AG04450 (cell line): Measurements from ENCODE around the gene RNF4. TPM values are rescaled to one million over a fixed set of nuclear protein-coding genes. Genes with fewer than 3 reads are reported as not detected.
"Not testable (repeated sequence)": the region's sequence is repeated elsewhere in the genome, so short reads cannot be mapped to it uniquely, and the experiment has no call there.

ENCODE experiments used
- CTCF ChIA-PET: fragments of 300-600, 350-600 bp; formaldehyde crosslinking; extraction: SDS; loops from one replicate; lab custom pipeline; 2022; ENCODE audit warnings: antibody characterized with exemption, inconsistent platforms; lab: Charles Lee
- POLR2A ChIA-PET: fragments of 350-600 bp; formaldehyde crosslinking; extraction: SDS; loops from one replicate; lab custom pipeline; 2021; ENCODE audit warnings: antibody characterized with exemption, inconsistent platforms; lab: Yijun Ruan, JAX
- DNase-seq: peaks from one replicate; pipeline ENCODE4 v3.0.0-alpha.2; 2011; ENCODE audit warnings: low read depth, low spot score
- H3K27ac ChIP-seq: one replicate; pipeline ENCODE4 v1.5.1; 2012; ENCODE audit warnings: low read depth, low read length, control low read depth
- H3K27me3 ChIP-seq: one replicate; pipeline ENCODE4 v1.6.0; 2012; ENCODE audit warnings: low read length; ENCODE audit not compliant: control insufficient read depth, insufficient read depth
- H3K4me3 ChIP-seq: 2 replicates; pipeline ENCODE4 v1.5.1; 2011; ENCODE audit warnings: mild to moderate bottlenecking, low read depth, low read length, control low read depth
- H3K9me3 ChIP-seq: 2 replicates; pipeline ENCODE4 v1.5.1; 2012; ENCODE audit warnings: low read length; ENCODE audit not compliant: control insufficient read depth, insufficient read depth
- CTCF ChIP-seq: IDR thresholded peaks from 2 replicates; pipeline ENCODE4 v1.5.1; 2011; ENCODE audit warnings: low read depth, low read length, control low read depth, inconsistent platforms
- polyA plus RNA-seq: library from polyadenylated mRNA; depleted of rRNA; stranded (reverse); fragments of >200 nt; gene quantifications from 2 replicates; pipeline ENCODE4 v1.2.3, GENCODE V29; 2011

Gene RNF4
- polyA plus RNA-seq, 1 experiment = 95.4 TPM

GRCh38 chr4:2535376-2536192 lies 66.7 kb downstream of the RNF4 start:
- DNase-seq = no peak
- Histone ChIP-seq H3K27ac (peak overlapping the region; percentile 86), H3K27me3 (no peaks in the 10 kb centered on the region), H3K9me3 (no peaks in the 10 kb centered on the region; the same call in 1 of the 2 replicates), H3K4me3 (peak overlapping the region; percentile 70)
- CTCF ChIA-PET = interaction anchor here (0.6 to 1.0 kb wide), 3 partner anchors 14 to 688 kb away, joined by 3 to 18 read pairs (median 3); no protein-coding TSS in a partner anchor
- POLR2A ChIA-PET = interaction anchor here (0.6 to 0.9 kb wide), 3 partner anchors 11 to 496 kb away, joined by 3 to 5 read pairs (median 3); no protein-coding TSS in a partner anchor
- peak; percentile 12; the same call in 1 of the 2 replicates for TF ChIP-seq CTCF

GRCh38 chr4:2536193-2537010 lies 67.5 kb downstream of the RNF4 start, which contains the start of gene FAM193A:
TSS of gene FAM193A (plus strand) at chr4:2536647. CDS start at chr4:2536916, 269 bp downstream.
- CTCF ChIA-PET = interaction anchor here (0.6 to 0.7 kb wide), 2 partner anchors 15 to 689 kb away, joined by 3 to 18 read pairs; no protein-coding TSS in a partner anchor

GRCh38 chr4:2537011-2537830 lies 68.3 kb downstream of the RNF4 start:
- ChIA-PET POLR2A (interaction anchor here (0.6 kb wide), 2 partner anchors 69 to 92 kb away, joined by 5 to 6 read pairs; no protein-coding TSS in a partner anchor), CTCF (no interaction called here)
- H3K4me3 ChIP-seq = peak overlapping the region; percentile 77
- DNase-seq = no peak
- no peaks in the 10 kb centered on the region for H3K27me3 ChIP-seq
- no peak for TF ChIP-seq CTCF
- peak overlapping the region; percentile 39 for H3K27ac ChIP-seq
- H3K9me3 ChIP-seq = no peaks in the 10 kb centered on the region; the same call in 1 of the 2 replicates

More at GRCh38 chr4:2536193-2537010, 67.5 kb downstream of the RNF4 start, which contains the start of gene FAM193A:
- Histone ChIP-seq H3K4me3 (peak within 1 kb of the TSS; percentile 77), H3K9me3 (no peaks in the 10 kb centered on the region; the same call in 1 of the 2 replicates), H3K27ac (peak within 1 kb of the TSS; percentile 86), H3K27me3 (no peaks in the 10 kb centered on the region)
- no peak for TF ChIP-seq CTCF
- POLR2A ChIA-PET = interaction anchor here (0.6 to 0.9 kb wide), 3 partner anchors 11 to 495 kb away, joined by 3 to 5 read pairs (median 3); no protein-coding TSS in a partner anchor
- peak; percentile 99 for DNase-seq

GRCh38 chr4:2543580-2544191 lies 74.8 kb downstream of the RNF4 start:
- H3K9me3 ChIP-seq, POLR2A ChIA-PET, CTCF ChIA-PET, H3K27ac ChIP-seq, DNase-seq, H3K4me3 ChIP-seq, H3K27me3 ChIP-seq: not testable (repeated sequence)
